ENCODE measurements around the gene LNP1. TPM values are rescaled to one million over a fixed set of nuclear protein-coding genes. Genes with fewer than 3 reads are reported as not detected.
A peak's percentile ranks its signal among the peaks of the same experiment; 100 is the strongest.

Gene LNP1
- total RNA-seq, 2 donors from 2014 or later, result 4.3 to 7.9 TPM

DNA sequence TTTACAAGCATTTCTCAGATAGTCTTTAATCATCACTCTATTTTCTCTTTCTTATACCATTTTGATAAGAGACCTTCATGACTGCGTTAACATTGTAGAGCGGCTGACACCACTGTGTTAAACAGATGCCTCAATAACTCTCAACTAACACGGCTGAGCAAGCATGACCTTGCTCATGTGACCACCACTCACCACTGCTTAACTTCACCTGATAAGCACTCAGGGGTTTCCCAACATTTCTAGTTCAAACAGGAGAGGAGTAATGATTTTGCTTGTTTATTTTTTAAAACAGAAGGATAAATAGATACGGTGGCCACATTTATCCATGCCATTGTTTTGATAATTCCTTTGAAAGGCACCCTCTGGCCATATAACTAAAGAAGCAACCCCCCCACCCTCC, 53.3 kb downstream of the LNP1 start:
- H3K36me3 Mint-ChIP-seq (ENCODE audit: low read depth), result peaks cover 41% of the 10 kb centered on the region
- TF ChIP-seq, protein P1, sequence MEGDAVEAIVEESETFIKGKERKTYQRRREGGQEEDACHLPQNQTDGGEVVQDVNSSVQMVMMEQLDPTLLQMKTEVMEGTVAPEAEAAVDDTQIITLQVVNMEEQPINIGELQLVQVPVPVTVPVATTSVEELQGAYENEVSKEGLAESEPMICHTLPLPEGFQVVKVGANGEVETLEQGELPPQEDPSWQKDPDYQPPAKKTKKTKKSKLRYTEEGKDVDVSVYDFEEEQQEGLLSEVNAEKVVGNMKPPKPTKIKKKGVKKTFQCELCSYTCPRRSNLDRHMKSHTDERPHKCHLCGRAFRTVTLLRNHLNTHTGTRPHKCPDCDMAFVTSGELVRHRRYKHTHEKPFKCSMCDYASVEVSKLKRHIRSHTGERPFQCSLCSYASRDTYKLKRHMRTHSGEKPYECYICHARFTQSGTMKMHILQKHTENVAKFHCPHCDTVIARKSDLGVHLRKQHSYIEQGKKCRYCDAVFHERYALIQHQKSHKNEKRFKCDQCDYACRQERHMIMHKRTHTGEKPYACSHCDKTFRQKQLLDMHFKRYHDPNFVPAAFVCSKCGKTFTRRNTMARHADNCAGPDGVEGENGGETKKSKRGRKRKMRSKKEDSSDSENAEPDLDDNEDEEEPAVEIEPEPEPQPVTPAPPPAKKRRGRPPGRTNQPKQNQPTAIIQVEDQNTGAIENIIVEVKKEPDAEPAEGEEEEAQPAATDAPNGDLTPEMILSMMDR (conservative IDR thresholded peaks at IDR 0.05), result no peak
- peaks cover 3% of the 10 kb centered on the region for H3K36me3 ChIP-seq (ENCODE audit: control insufficient read depth, insufficient read depth, low read length)
- peaks cover 9% of the 10 kb centered on the region for H3K4me1 ChIP-seq (ENCODE audit: control insufficient read depth, insufficient read depth, low read length)
- no peaks in the 10 kb centered on the region for H3K27me3 Mint-ChIP-seq (ENCODE audit: insufficient read depth)
- no peaks in the 10 kb centered on the region for H3K27me3 ChIP-seq (ENCODE audit: control insufficient read depth, insufficient read depth, low read length, poor library complexity, severe bottlenecking)
- peak overlapping the region; percentile 8 for H3K4me3 ChIP-seq (ENCODE audit: low read length)
- H3K27ac ChIP-seq (ENCODE audit: low read depth, low read length), result no peak overlapping the region
- WGBS, 2 experiments (ENCODE audit: insufficient coverage in 1 of 2, insufficient read length in 1 of 2), result 95% methylated on average over 4 of the region's 4 CpGs; no CpG with 5 or more reads in 1 of the 2 experiments
- H3K27ac Mint-ChIP-seq, result no peak overlapping the region
- peaks cover 17% of the 10 kb centered on the region for H3K9me3 ChIP-seq (ENCODE audit: control insufficient read depth, low read length)
- peaks cover 32% of the 10 kb centered on the region for H3K9me3 Mint-ChIP-seq
- DNase-seq, result no peak
- no peak overlapping the region for H3K9ac ChIP-seq (ENCODE audit: extremely low read depth, low read length, poor library complexity, severe bottlenecking)
- peaks cover 13% of the 10 kb centered on the region for H3K4me1 Mint-ChIP-seq
- no peak overlapping the region for H3K4me3 Mint-ChIP-seq

DNA sequence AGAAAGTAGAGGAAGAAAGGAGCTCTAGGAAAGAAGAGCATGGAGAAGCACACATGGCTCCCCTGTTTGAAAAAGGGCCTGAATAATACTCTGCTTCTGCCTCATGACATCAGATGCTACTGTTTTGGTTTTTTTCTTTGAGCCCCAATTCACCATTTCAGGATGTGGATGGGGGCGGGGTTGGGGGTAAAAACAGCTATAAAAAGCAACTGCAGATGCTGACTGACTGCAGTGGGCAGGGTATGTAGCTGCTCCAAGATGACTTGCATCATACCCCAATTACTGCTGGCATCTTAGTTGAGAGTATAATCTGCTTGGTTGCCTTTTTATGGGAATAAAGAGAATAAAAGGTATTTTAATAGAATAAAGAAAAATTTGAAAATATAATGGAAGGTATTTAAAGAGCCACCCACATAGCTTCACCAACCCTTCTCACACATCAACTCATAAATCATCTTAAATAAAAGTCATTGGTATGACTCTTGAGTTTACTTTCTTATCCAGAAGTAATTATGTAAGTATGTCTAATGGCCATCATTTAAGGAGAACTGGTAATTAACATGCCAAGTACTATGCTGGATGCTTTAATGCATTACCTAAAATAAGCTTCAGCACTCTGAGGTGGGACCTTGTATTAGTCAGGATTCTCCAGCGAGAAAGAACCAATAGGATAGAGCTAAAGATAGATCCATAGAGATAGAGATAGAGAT, 54.7 kb downstream of the LNP1 start:
- Histone ChIP-seq H3K9me3 (ENCODE audit: control insufficient read depth, low read length) (peaks cover 7% of the 10 kb centered on the region), H3K36me3 (ENCODE audit: control insufficient read depth, insufficient read depth, low read length) (no peaks in the 10 kb centered on the region), H3K9ac (ENCODE audit: extremely low read depth, low read length, poor library complexity, severe bottlenecking) (no peak overlapping the region), H3K27ac (ENCODE audit: low read depth, low read length) (no peak overlapping the region), H3K4me3 (ENCODE audit: low read length) (no peak overlapping the region), H3K4me1 (ENCODE audit: control insufficient read depth, insufficient read depth, low read length) (peaks cover 7% of the 10 kb centered on the region), H3K27me3 (ENCODE audit: control insufficient read depth, insufficient read depth, low read length, poor library complexity, severe bottlenecking) (no peaks in the 10 kb centered on the region)
- no peaks in the 10 kb centered on the region for H3K27me3 Mint-ChIP-seq (ENCODE audit: insufficient read depth)
- H3K4me3 Mint-ChIP-seq, result no peak overlapping the region
- TF ChIP-seq, protein P1 (conservative IDR thresholded peaks at IDR 0.05), result no peak
- WGBS, 2 experiments (ENCODE audit: insufficient coverage in 1 of 2, insufficient read length in 1 of 2), result 89 to 92% methylated on average over 1 to 2 of the region's 2 CpGs
- no peak for DNase-seq
- H3K9me3 Mint-ChIP-seq, result peaks cover 22% of the 10 kb centered on the region
- H3K4me1 Mint-ChIP-seq, result peaks cover 11% of the 10 kb centered on the region
- peaks cover 41% of the 10 kb centered on the region for H3K36me3 Mint-ChIP-seq (ENCODE audit: low read depth)
- no peak overlapping the region for H3K27ac Mint-ChIP-seq

DNA sequence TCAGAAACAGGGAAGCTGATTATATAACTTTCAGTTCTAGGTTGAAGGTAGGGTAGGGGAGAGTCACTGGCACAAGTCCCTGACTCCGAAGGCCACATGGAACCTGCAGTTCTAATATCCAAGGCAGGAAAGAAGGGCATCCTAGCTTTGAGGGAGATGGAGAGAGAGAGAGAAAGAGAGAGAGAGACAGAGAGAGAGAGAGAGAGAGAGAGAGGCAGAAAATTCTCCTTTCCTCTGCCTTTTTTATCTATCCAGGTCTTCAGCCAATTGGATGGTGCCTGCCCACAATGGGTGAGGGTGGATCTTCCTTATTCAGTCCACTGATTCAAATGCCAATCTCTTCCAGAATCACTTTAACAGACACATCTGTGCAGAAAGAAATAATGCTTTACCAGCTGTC, 55.4 kb downstream of the LNP1 start:
- Histone ChIP-seq H3K36me3 (ENCODE audit: control insufficient read depth, insufficient read depth, low read length) (no peaks in the 10 kb centered on the region), H3K27me3 (ENCODE audit: control insufficient read depth, insufficient read depth, low read length, poor library complexity, severe bottlenecking) (no peaks in the 10 kb centered on the region), H3K4me3 (ENCODE audit: low read length) (no peak overlapping the region), H3K4me1 (ENCODE audit: control insufficient read depth, insufficient read depth, low read length) (peaks cover 4% of the 10 kb centered on the region), H3K9me3 (ENCODE audit: control insufficient read depth, low read length) (peaks cover 7% of the 10 kb centered on the region), H3K27ac (ENCODE audit: low read depth, low read length) (no peak overlapping the region), H3K9ac (ENCODE audit: extremely low read depth, low read length, poor library complexity, severe bottlenecking) (no peak overlapping the region)
- Mint-ChIP-seq H3K9me3 (peaks cover 20% of the 10 kb centered on the region), H3K27me3 (ENCODE audit: insufficient read depth) (no peaks in the 10 kb centered on the region), H3K27ac (no peak overlapping the region), H3K4me3 (no peak overlapping the region), H3K4me1 (peaks cover 4% of the 10 kb centered on the region), H3K36me3 (ENCODE audit: low read depth) (peaks cover 37% of the 10 kb centered on the region)
- WGBS, 2 experiments (ENCODE audit: insufficient coverage in 1 of 2, insufficient read length in 1 of 2), result 100% methylated on average over 1 of the region's 1 CpG
- TF ChIP-seq, protein P1 (conservative IDR thresholded peaks at IDR 0.05), result no peak
- DNase-seq, result no peak

Measured in endodermal cell (in vitro differentiated cells).